ENCODE measurements around the gene ZNF587.

- TF ChIP-seq CTCF (IDR thresholded peaks at IDR 0.05) (no peak), POLR2A (IDR thresholded peaks at IDR 0.05) (no peak)
Measured at GRCh38 chr19:57914531-57914930, 64.9 kb downstream of the ZNF587 start.

Measured in esophagus squamous epithelium (tissue), 4 donors.